Measurements from ENCODE around the gene GSK3A. TPM values are rescaled to one million over a fixed set of nuclear protein-coding genes. Genes with fewer than 3 reads are reported as not detected.
A peak's percentile ranks its signal among the peaks of the same experiment; 100 is the strongest.

Gene GSK3A
- total RNA-seq: 10 to 100 TPM; 19.6 to 52.0 (median 33.0) TPM
- 10 to 100 TPM; 11.4 to 19.6 TPM for polyA plus RNA-seq
- 15.9 reads per million, percentile 45 among the genes with 10 or more reads in this experiment for total RNA-seq

- H3K4me1 Mint-ChIP-seq: peaks cover 39 to 66% (median 60%) of the 10 kb centered on the region in 7 donors
- intact Hi-C loops (cut with micrococcal nuclease): loop anchor here (1.0 to 10.0 kb wide), 15 partner anchors 22 to 1800 kb away; partner anchors contain the start of genes PAFAH1B3 (in 2 of the 2), PRR19 (in 2 of the 2), RABAC1 (in 2 of the 2) and SERTAD3 (in 2 of the 2)
- H3K4me3 ChIP-seq (ENCODE audit: low read length): peak within 1 kb of the TSS; percentile 78
- no peaks in the 10 kb centered on the region for H3K27me3 ChIP-seq (ENCODE audit: control insufficient read depth in 2 of 2, insufficient read depth in 2 of 2, low read length in 2 of 2)
- DNase-seq (peak; percentile 89 to 99 (median 97)), ATAC-seq (peak; percentile 84)
- H3K9me3 Mint-ChIP-seq: no peaks in the 10 kb centered on the region
- peak within 1 kb of the TSS; percentile 89 to 99 (median 96) for H3K27ac Mint-ChIP-seq
- H3K9me3 ChIP-seq (ENCODE audit: control insufficient read depth in 2 of 3, low read length in 3 of 3): no peaks in the 10 kb centered on the region
- H3K36me3 Mint-ChIP-seq: peaks cover 0 to 10% (median 4%) of the 10 kb centered on the region in 5 donors
- H3K4me1 ChIP-seq (ENCODE audit: control insufficient read depth in 2 of 2, insufficient read depth in 2 of 2, low read length in 2 of 2): peaks cover 28 to 42% of the 10 kb centered on the region in 2 donors
- peak within 1 kb of the TSS; percentile 83 to 97 (median 96) for H3K4me3 Mint-ChIP-seq
- ChIA-PET POLR2A (interaction anchor here (0.5 to 8.2 kb wide), 23 partner anchors 9 to 979 kb away, joined by 3 to 84 read pairs (median 5); partner anchors contain the start of genes CIC, DEDD2, PAFAH1B3 and POU2F2), CTCF (interaction anchor here (0.6 to 5.7 kb wide), 12 partner anchors 9 to 134 kb away, joined by 3 to 24 read pairs (median 4); partner anchors contain the start of genes POU2F2 and ZNF526)
- H3K36me3 ChIP-seq (ENCODE audit: control insufficient read depth in 2 of 3, insufficient read depth in 3 of 3, low read length in 3 of 3): peaks cover 4 to 19% (median 6%) of the 10 kb centered on the region in 3 experiments
- peak within 1 kb of the TSS; percentile 95 for H3K27ac ChIP-seq (ENCODE audit: low read depth, low read length)
- no peaks in the 10 kb centered on the region for H3K27me3 Mint-ChIP-seq
These were observed at the start of gene GSK3A for GRCh38 chr19:42242512-42243409. Gene GSK3A, minus strand, starts transcription at chr19:42242602. Its CDS starts 137 bp downstream, at chr19:42242465.

GRCh38 chr19:42291435-42291810, 49.0 kb upstream of the GSK3A start:
- Histone ChIP-seq H3K9me3 (ENCODE audit: control insufficient read depth in 2 of 3, low read length in 3 of 3) (no peaks in the 10 kb centered on the region), H3K4me1 (ENCODE audit: control insufficient read depth in 2 of 2, insufficient read depth in 2 of 2, low read length in 2 of 2) (peaks cover 0 to 8% of the 10 kb centered on the region in 2 donors), H3K27ac (ENCODE audit: low read depth, low read length) (no peak overlapping the region), H3K4me3 (ENCODE audit: low read length) (no peak overlapping the region), H3K36me3 (ENCODE audit: control insufficient read depth in 2 of 3, insufficient read depth in 3 of 3, low read length in 3 of 3) (peaks cover 0 to 87% (median 15%) of the 10 kb centered on the region in 3 experiments), H3K27me3 (ENCODE audit: control insufficient read depth in 2 of 2, insufficient read depth in 2 of 2, low read length in 2 of 2) (no peaks in the 10 kb centered on the region)
- peaks cover 0 to 10% (median 8%) of the 10 kb centered on the region in 5 donors for H3K36me3 Mint-ChIP-seq
- no peaks in the 10 kb centered on the region for H3K27me3 Mint-ChIP-seq
- H3K4me3 Mint-ChIP-seq: peak overlapping the region in 1 of 10 donors; percentile 50
- H3K9me3 Mint-ChIP-seq: peaks cover 0 to 2% (median 0%) of the 10 kb centered on the region in 11 donors
- no peak for ATAC-seq
- peaks cover 8 to 16% (median 9%) of the 10 kb centered on the region in 7 donors for H3K4me1 Mint-ChIP-seq
- intact Hi-C loops (cut with micrococcal nuclease): no loop called here
- DNase-seq: no peak
- ChIA-PET CTCF (no interaction called here), POLR2A (interaction anchor here (1.3 kb wide), 1 partner anchor 14 kb away, joined by 3 read pairs; no protein-coding TSS in a partner anchor)
- H3K27ac Mint-ChIP-seq: peak overlapping the region in 7 of 9 donors; percentile 10 to 76 (median 46)

- H3K9me3 Mint-ChIP-seq: peaks cover 0 to 2% (median 0%) of the 10 kb centered on the region in 11 donors
- no peaks in the 10 kb centered on the region for H3K27me3 Mint-ChIP-seq
- peaks cover 0 to 87% (median 15%) of the 10 kb centered on the region in 3 experiments for H3K36me3 ChIP-seq (ENCODE audit: control insufficient read depth in 2 of 3, insufficient read depth in 3 of 3, low read length in 3 of 3)
- H3K36me3 Mint-ChIP-seq: peaks cover 0 to 11% (median 8%) of the 10 kb centered on the region in 5 donors
- no peaks in the 10 kb centered on the region for H3K27me3 ChIP-seq (ENCODE audit: control insufficient read depth in 2 of 2, insufficient read depth in 2 of 2, low read length in 2 of 2)
- ChIA-PET POLR2A (interaction anchor here (0.5 kb wide), 1 partner anchor 185 kb away, joined by 4 read pairs; no protein-coding TSS in a partner anchor), CTCF (interaction anchor here (0.8 kb wide), 1 partner anchor 48 kb away, joined by 3 read pairs; the partner anchor contains the start of gene GSK3A)
- no peak overlapping the region for H3K4me3 ChIP-seq (ENCODE audit: low read length)
- H3K4me1 ChIP-seq (ENCODE audit: control insufficient read depth in 2 of 2, insufficient read depth in 2 of 2, low read length in 2 of 2): peaks cover 0 to 4% of the 10 kb centered on the region in 2 donors
- DNase-seq (peak in 7 of 9 donors; percentile 42 to 57 (median 55)), ATAC-seq (peak; percentile 82)
- intact Hi-C loops (cut with micrococcal nuclease): no loop called here
- no peak overlapping the region for H3K4me3 Mint-ChIP-seq
- no peak overlapping the region for H3K27ac ChIP-seq (ENCODE audit: low read depth, low read length)
- H3K27ac Mint-ChIP-seq: peak overlapping the region in 1 of 9 donors; percentile 42
- H3K4me1 Mint-ChIP-seq: peaks cover 8 to 17% (median 14%) of the 10 kb centered on the region in 7 donors
- H3K9me3 ChIP-seq (ENCODE audit: control insufficient read depth in 2 of 3, low read length in 3 of 3): no peaks in the 10 kb centered on the region
These were observed 48.4 kb upstream of the GSK3A start for GRCh38 chr19:42290523-42291434.

GRCh38 chr19:42290136-42290522, 47.7 kb upstream of the GSK3A start:
- Mint-ChIP-seq H3K9me3 (peaks cover 0 to 2% (median 0%) of the 10 kb centered on the region in 11 donors), H3K4me1 (peaks cover 10 to 24% (median 20%) of the 10 kb centered on the region in 7 donors), H3K36me3 (peaks cover 0 to 11% (median 8%) of the 10 kb centered on the region in 5 donors), H3K4me3 (no peak overlapping the region), H3K27me3 (no peaks in the 10 kb centered on the region), H3K27ac (no peak overlapping the region)
- Histone ChIP-seq H3K4me3 (ENCODE audit: low read length) (no peak overlapping the region), H3K36me3 (ENCODE audit: control insufficient read depth in 2 of 3, insufficient read depth in 3 of 3, low read length in 3 of 3) (peaks cover 0 to 84% (median 15%) of the 10 kb centered on the region in 3 experiments), H3K27me3 (ENCODE audit: control insufficient read depth in 2 of 2, insufficient read depth in 2 of 2, low read length in 2 of 2) (no peaks in the 10 kb centered on the region), H3K9me3 (ENCODE audit: control insufficient read depth in 2 of 3, low read length in 3 of 3) (no peaks in the 10 kb centered on the region), H3K27ac (ENCODE audit: low read depth, low read length) (no peak overlapping the region), H3K4me1 (ENCODE audit: control insufficient read depth in 2 of 2, insufficient read depth in 2 of 2, low read length in 2 of 2) (peaks cover 6 to 8% of the 10 kb centered on the region in 2 donors)
- ATAC-seq (no peak), DNase-seq (no peak)
- POLR2A ChIA-PET: interaction anchor here (0.5 to 0.6 kb wide), 2 partner anchors 184 to 205 kb away, joined by 3 to 4 read pairs; no protein-coding TSS in a partner anchor
- intact Hi-C loops (cut with micrococcal nuclease): no loop called here
- CTCF ChIA-PET: interaction anchor here (0.8 kb wide), 1 partner anchor 48 kb away, joined by 3 read pairs; the partner anchor contains the start of gene GSK3A

GRCh38 chr19:42289556-42290041, 47.2 kb upstream of the GSK3A start:
- H3K27me3 Mint-ChIP-seq: no peaks in the 10 kb centered on the region
- intact Hi-C loops (cut with micrococcal nuclease): loop anchor here in 1 of 2 donors (10.0 kb wide), 1 partner anchor 405 kb away; the partner anchor contains the start of gene ARHGEF1
- no peak overlapping the region for H3K4me3 Mint-ChIP-seq
- peaks cover 0 to 4% (median 0%) of the 10 kb centered on the region in 11 donors for H3K9me3 Mint-ChIP-seq
- ChIA-PET POLR2A (interaction anchor here (0.6 kb wide), 1 partner anchor 204 kb away, joined by 3 read pairs; no protein-coding TSS in a partner anchor), CTCF (no interaction called here)
- H3K36me3 ChIP-seq (ENCODE audit: control insufficient read depth in 2 of 3, insufficient read depth in 3 of 3, low read length in 3 of 3): peaks cover 0 to 80% (median 15%) of the 10 kb centered on the region in 3 experiments
- H3K4me1 ChIP-seq (ENCODE audit: control insufficient read depth in 2 of 2, insufficient read depth in 2 of 2, low read length in 2 of 2): peaks cover 10 to 14% of the 10 kb centered on the region in 2 donors
- H3K27ac ChIP-seq (ENCODE audit: low read depth, low read length): no peak overlapping the region
- no peaks in the 10 kb centered on the region for H3K27me3 ChIP-seq (ENCODE audit: control insufficient read depth in 2 of 2, insufficient read depth in 2 of 2, low read length in 2 of 2)
- no peak overlapping the region for H3K27ac Mint-ChIP-seq
- H3K4me3 ChIP-seq (ENCODE audit: low read length): no peak overlapping the region
- DNase-seq: no peak
- H3K9me3 ChIP-seq (ENCODE audit: control insufficient read depth in 2 of 3, low read length in 3 of 3): no peaks in the 10 kb centered on the region
- peaks cover 15 to 29% (median 25%) of the 10 kb centered on the region in 7 donors for H3K4me1 Mint-ChIP-seq
- no peak for ATAC-seq
- peaks cover 0 to 11% (median 8%) of the 10 kb centered on the region in 5 donors for H3K36me3 Mint-ChIP-seq

Data from naive thymus-derived CD4-positive, alpha-beta T cell (primary cell).